ENCODE results near the gene BRSK2.
A peak's percentile ranks its signal among the peaks of the same experiment; 100 is the strongest.

BRSK2 gene

GRCh38 chr11:1438967-1439330, 49.2 kb downstream of the BRSK2 start:
- no peak for DNase-seq

GRCh38 chr11:1439341-1439740, 49.6 kb downstream of the BRSK2 start:
- no peak for DNase-seq

GRCh38 chr11:1440066-1440465, 50.3 kb downstream of the BRSK2 start:
- no peak for DNase-seq

- DNase-seq = no peak
Measured at GRCh38 chr11:1440496-1440895, 50.8 kb downstream of the BRSK2 start.

- no peak for DNase-seq
Measured at GRCh38 chr11:1442163-1442562, 52.4 kb downstream of the BRSK2 start.

GRCh38 chr11:1442807-1443366, 53.2 kb downstream of the BRSK2 start:
- DNase-seq = no peak

- no peak for DNase-seq
Measured at GRCh38 chr11:1443737-1444136, 54.0 kb downstream of the BRSK2 start.

GRCh38 chr11:1444321-1444720, 54.6 kb downstream of the BRSK2 start:
- no peak for DNase-seq

- no peak for DNase-seq
Measured at GRCh38 chr11:1444823-1445422, 55.2 kb downstream of the BRSK2 start.

- DNase-seq = no peak
Measured at GRCh38 chr11:1445741-1446445, 56.2 kb downstream of the BRSK2 start.

- DNase-seq = no peak
Measured at GRCh38 chr11:1446623-1447022, 56.9 kb downstream of the BRSK2 start.

- no peak for DNase-seq
Measured at GRCh38 chr11:1447845-1448825, 58.4 kb downstream of the BRSK2 start.

GRCh38 chr11:1448882-1449281, 59.1 kb downstream of the BRSK2 start:
- no peak for DNase-seq

- DNase-seq = no peak
Measured at GRCh38 chr11:1449490-1450243, 59.9 kb downstream of the BRSK2 start.

GRCh38 chr11:1450344-1450875, 60.7 kb downstream of the BRSK2 start:
- DNase-seq = no peak

- DNase-seq = peak; percentile 26
Measured at GRCh38 chr11:1450949-1451710, 61.4 kb downstream of the BRSK2 start.

- DNase-seq = no peak
Measured at GRCh38 chr11:1451781-1452470, 62.2 kb downstream of the BRSK2 start.

- DNase-seq = no peak
Measured at GRCh38 chr11:1452744-1453143, 63.0 kb downstream of the BRSK2 start.

- DNase-seq = peak; percentile 13
Measured at GRCh38 chr11:1453611-1454034, 63.9 kb downstream of the BRSK2 start.

GRCh38 chr11:1454576-1454975, 64.8 kb downstream of the BRSK2 start:
- DNase-seq = no peak
